NOMO-1 (cell line): ENCODE data around the gene CLCN6.

Source experiments
- DNase-seq, 2 experiments: peaks; one replicate each; lab custom pipeline; 2025; ENCODE audit not compliant: unreplicated experiment in 2 of 2; lab: John Stamatoyannopoulos, UW

Gene CLCN6

GRCh38 chr1:11779715-11780379 is 26.1 kb upstream of the CLCN6 start:
- no peak for DNase-seq

- DNase-seq = no peak
These were observed 25.4 kb upstream of the CLCN6 start for GRCh38 chr1:11780380-11781147.

GRCh38 chr1:11781297-11781696 is 24.7 kb upstream of the CLCN6 start:
- DNase-seq = no peak

DNA sequence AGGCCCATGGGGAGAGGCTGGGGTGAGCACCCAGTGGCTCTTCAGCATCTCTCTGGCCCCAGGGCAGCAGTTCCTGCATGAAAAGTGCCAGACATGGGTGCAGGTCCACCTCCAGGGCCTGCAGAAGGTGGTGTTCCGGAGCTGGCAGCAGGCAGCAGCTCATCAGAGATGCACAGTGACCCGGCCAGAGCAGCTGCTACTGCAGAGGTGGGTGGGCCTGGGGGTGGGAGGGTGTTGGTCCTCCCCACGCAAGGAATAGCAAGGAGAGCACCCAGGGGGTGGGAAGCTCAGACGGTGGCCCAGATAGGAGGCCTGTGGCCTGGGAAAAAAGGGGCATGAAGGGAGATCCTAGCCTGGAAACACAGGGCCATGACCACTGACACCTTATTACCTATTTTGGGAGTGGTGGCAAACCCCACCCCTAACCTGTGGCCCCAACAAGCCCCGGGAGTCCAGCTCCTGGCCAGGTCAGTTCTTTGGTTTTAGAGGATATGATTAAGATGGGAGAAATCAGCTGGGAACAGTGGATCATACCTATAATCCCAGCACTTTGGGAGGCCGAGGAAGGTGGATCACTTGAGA is 23.8 kb upstream of the CLCN6 start:
- DNase-seq = no peak

DNA sequence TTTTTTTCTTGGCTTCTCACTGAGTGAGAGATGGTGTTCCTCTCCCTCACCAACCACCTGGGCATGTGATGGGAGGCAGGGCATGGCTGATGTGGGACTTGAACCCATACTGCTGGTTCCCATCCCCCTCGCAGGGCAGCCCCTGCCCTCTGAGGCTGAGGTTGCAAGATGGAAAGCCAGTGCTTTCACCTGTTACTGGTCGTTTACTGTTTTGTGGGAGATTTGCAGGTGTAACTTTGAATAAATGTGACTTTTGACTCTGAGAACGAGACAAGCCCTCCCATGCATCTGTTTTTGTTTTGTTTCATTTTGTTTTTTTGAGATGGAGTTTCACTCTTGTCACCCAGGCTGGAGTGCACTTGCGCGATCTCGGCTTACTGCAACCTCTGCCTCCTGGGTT is 22.4 kb upstream of the CLCN6 start:
- no peak for DNase-seq

DNA sequence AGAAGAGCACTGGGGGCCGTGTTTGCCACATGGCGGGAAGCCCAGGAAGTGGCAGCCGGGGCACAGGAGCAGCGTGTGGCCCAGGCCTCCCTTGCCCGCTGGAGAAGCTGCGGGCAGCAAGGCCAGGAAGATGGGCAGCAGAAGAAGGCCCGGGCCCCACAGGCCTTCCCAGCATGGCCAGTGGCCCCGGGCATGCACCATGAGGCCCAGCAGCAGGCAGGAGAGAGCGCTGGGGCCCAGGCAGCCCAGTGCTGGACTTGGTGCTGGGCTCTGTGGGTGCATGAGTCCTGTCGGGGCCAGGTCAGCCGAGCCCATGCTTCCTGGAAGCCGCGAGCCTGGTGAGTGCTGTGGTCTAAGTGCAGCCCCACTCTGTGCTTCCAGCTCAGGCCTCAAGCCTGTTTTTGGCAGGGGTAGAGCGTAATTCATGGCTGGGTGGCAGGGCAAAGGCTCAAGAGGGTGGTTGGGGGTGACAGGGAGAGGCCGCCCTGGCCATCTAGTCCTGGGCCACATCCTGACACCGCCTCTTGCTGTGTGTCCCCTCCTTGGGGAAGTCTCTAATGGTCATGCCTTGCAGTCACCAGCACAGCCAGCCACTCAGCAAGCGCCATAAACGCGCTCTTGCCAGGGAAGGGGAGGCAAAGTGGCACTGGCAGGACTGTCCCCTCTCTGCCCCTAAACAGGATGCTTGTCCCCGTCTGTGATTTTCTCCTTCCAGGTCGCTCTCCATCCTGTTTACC is 21.6 kb upstream of the CLCN6 start:
- no peak for DNase-seq

- DNase-seq = peak; percentile 21 to 31
These were observed 20.8 kb upstream of the CLCN6 start for GRCh38 chr1:11784993-11785769.

DNA sequence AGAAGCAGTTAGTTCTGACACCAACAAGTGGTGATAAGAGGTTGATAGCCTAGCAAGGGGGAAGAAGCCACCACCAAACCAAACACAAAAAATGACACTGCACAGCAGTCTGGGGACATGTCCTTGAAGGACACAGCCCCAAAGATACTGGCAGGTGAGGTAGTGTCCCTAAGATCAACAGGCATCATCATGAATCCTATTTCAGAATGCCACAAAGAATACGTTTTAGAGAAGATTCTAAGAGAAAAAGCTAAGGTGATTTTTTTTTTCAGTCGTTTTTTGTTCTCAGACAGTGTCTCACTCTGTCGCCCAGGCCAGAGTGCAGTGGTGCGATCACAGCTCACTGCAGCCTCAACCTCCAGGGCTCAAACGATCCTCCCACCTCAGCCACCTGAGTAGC is 19.8 kb upstream of the CLCN6 start:
- no peak for DNase-seq

GRCh38 chr1:11787251-11787803 is 18.7 kb upstream of the CLCN6 start:
- DNase-seq = no peak

DNA sequence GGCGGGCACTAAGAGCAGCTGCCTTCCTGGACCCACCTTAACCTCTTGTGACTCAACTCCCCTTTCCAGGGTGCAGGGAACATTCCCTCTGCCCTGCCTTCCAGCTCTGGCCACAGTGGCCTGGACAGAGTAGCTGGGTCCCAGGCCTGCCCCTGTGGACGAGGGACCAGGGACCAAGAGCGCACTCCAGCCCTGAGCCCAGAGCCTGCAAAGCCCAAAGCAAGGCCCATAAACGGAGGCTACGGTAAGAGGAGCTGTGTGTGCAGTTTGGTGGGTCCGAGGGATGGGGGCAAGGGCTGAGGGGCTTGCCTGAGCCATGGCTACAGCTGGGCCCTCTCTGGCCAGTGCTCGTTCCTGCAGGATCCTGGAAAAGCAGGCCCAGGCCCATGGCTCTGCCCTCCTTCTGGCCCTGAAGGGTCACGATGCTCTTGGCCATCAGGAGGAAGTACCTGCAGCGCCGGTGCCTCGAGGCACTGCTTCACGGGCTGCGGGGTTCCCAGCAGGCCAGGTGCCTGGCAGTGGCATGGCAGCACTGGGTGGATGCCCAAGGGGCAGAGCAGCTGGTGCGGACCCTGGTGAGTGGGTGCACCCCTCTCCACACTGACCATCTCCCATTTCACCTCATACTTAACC is 18.1 kb upstream of the CLCN6 start:
- no peak for DNase-seq

DNA sequence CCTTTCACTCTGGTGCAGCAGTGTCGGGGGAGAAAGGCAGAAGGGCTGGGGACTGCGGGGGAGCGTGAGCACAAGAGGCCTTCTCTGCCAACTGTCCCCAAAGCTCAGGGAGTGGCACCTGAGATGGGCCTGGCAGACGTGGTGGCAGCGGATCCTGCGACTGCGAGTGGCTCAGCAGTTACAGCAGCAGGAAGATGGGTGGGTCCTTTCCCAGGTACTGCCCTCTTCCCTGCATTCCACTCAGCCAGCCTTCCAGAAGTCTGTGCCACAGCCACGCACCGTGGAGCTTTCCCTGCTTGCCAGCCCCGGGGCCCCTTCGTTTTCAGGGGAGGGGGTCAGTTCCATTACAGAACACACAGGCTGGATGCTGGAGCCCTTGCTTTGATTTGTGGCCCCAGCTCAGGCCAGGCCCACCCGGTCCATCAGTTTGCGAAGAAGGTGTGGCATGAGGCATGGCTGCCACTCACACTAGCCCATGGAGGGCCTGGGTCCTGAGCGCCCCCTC is 17.4 kb upstream of the CLCN6 start:
- no peak for DNase-seq

GRCh38 chr1:11789126-11790067 is 16.6 kb upstream of the CLCN6 start:
- DNase-seq = no peak

DNA sequence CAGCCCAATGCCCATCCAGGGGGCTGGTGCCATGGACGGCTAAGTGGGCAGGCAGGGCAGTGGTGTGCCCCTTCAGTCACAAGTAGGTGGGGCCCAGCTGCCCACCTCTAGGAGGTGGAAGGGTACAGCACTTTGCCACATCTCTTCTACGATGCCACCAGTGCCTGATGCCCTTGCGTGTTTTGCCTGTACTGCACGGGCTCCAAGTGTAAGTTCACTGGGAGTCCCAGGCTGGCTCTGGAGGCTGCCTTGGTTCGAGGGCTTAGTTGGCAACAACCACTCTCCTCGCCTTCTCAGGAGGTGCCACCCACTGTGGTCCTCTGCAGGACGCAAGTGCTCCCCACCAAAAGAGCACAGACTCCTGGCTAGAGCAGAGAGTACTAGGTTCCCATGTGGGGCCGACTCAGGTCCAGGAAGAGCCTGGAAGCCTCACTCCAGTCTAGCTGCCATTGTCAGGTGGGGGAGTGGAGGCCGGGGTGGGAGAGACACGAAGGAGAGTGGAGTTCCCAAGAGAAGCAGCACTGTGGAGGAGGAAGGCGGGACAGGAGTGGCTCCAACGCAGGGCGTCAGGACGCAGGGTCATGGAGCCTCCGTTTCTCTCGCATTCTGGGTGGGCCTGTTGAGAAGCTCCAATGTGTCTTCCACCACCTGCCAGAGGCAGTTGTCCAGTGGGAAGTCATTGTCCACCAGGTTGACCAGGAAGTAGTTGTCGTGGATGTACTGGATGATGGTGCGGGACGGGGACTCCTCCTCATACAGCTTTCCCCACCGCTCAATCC is 15.7 kb upstream of the CLCN6 start:
- no peak for DNase-seq

DNA sequence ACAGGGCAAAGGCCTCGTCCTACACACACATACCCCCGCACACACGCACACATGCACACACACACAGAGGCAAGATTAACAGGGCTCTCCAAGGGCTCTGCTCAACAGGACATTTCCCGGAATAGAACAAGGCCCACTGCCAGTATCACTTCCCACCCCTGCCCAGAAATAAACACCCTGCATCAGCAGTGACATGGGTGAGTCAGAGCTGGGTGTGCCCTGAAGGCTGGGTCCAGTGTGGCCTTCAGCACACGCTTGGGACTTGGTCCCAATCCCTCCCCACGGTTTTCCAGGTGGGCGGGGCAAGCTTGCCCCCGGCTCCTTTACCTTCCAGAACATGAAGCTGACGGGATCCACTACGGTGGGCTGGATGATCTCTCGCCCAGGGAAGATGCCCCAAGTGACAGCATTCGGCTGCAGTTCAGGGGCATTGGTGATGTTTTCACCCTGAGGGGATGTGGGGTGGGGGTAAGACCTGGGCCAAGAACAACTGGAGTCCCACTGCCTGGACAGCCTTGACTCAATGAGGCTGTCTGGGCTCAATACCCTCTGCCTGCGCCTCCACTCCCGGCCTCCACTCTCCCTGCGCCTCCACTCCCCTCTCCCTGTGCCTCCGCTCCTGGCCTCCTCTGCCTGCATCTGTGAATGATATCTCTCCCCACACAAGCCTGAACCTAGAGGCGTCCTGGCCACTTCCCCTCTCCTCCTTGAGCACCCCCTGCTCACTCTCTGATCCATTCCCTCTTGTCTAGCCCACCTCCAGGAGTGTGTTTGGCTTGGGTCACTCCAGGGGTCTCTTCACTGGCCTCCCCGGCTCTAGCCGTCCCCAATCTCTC is 14.9 kb upstream of the CLCN6 start:
- DNase-seq = peak; percentile 83 to 84

GRCh38 chr1:11792106-11792505 is 13.9 kb upstream of the CLCN6 start:
- no peak for DNase-seq

DNA sequence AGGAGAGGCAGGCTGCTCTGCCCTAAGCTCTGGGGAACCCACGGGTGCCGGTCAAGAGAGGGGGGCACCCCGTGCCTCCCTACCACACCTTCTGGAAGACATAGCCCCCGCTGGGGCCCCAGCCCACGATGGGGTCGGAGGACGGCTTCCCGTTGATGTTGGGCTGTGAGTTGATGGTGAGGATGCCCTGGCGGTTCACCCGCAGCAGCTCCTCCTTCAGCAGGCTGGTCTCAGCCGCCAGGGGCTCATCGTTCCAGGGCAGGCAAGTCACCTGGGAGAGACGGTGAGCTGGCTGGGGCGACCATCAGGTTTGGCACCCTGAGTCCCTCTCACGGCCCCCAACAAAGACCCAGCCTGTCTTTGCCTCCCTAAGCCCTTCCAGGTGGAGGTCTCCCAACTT is 12.2 kb upstream of the CLCN6 start:
- no peak for DNase-seq
